DND-41 (cell line): Measurements from ENCODE around the gene ORAI1.
"Not testable (repeated sequence)": the region's sequence is repeated elsewhere in the genome, so short reads cannot be mapped to it uniquely, and the experiment has no call there.

ENCODE experiments used
- ATAC-seq: fragments of 200-7000 bp; cut with Tn5 transposase; 3 replicates; pipeline ENCODE4 v1.9.1; 2021; ENCODE audit warnings: low read depth; ENCODE audit not compliant: insufficient read depth
- DNase-seq: peaks from one replicate; pipeline ENCODE4 v3.0.0-alpha.2; 2020
- H2AFZ ChIP-seq: 2 replicates; pipeline ENCODE4 v1.6.0; 2012; ENCODE audit warnings: low read depth, low read length
- H3K27ac ChIP-seq: 2 replicates; pipeline ENCODE4 v1.5.1; 2012; ENCODE audit warnings: low read length, inconsistent platforms
- H3K27me3 ChIP-seq: fragments of 200-600 bp; sonication (generic); 2 replicates; pipeline ENCODE4 v1.6.0; 2012; ENCODE audit warnings: low read length, mild to moderate bottlenecking, inconsistent platforms; ENCODE audit not compliant: insufficient read depth, poor library complexity
- H3K36me3 ChIP-seq: 2 replicates; pipeline ENCODE4 v1.5.1; 2012; ENCODE audit warnings: low read length, inconsistent platforms; ENCODE audit not compliant: insufficient read depth
- H3K4me1 ChIP-seq: 2 replicates; pipeline ENCODE4 v1.5.1; 2012; ENCODE audit warnings: mild to moderate bottlenecking, low read length; ENCODE audit not compliant: insufficient read depth
- H3K4me2 ChIP-seq: 2 replicates; pipeline ENCODE4 v1.6.0; 2012; ENCODE audit warnings: mild to moderate bottlenecking, moderate library complexity, low read length, inconsistent platforms; ENCODE audit not compliant: insufficient read depth
- H3K4me3 ChIP-seq, 2 experiments: fragments of 200-600 bp in 1 of 2; shearing (Covaris generic) in 1 of 2; 2 replicates each; pipeline ENCODE4 v1.5.1; 2012 to 2016; ENCODE audit warnings: inconsistent platforms in 2 of 2, low read length in 2 of 2, mild to moderate bottlenecking in 2 of 2, low read depth in 1 of 2, moderate library complexity in 1 of 2
- H3K79me2 ChIP-seq: 2 replicates; pipeline ENCODE4 v1.6.0; 2012; ENCODE audit warnings: low read length, inconsistent platforms; ENCODE audit not compliant: insufficient read depth
- H3K9ac ChIP-seq: 2 replicates; pipeline ENCODE4 v1.6.0; 2012; ENCODE audit warnings: low read depth, mild to moderate bottlenecking, inconsistent platforms, low read length, moderate library complexity
- H3K9me3 ChIP-seq: 2 replicates; pipeline ENCODE4 v1.5.1; 2012; ENCODE audit warnings: low read length, moderate library complexity, mild to moderate bottlenecking, inconsistent platforms; ENCODE audit not compliant: insufficient read depth, severe bottlenecking
- H4K20me1 ChIP-seq: 2 replicates; pipeline ENCODE4 v1.6.0; 2012; ENCODE audit warnings: low read length; ENCODE audit not compliant: insufficient read depth
- CTCF ChIP-seq: IDR thresholded peaks from 2 replicates; pipeline ENCODE4 v1.5.1; 2012; ENCODE audit warnings: borderline replicate concordance, low read length, moderate library complexity, mild to moderate bottlenecking; ENCODE audit not compliant: poor library complexity, severe bottlenecking; ENCODE audit errors: extremely low read depth
- EZH2 ChIP-seq: IDR thresholded peaks from 3 replicates; pipeline ENCODE4 v1.6.1; 2012; ENCODE audit warnings: borderline replicate concordance, low read depth, mild to moderate bottlenecking, moderate library complexity, low read length, inconsistent platforms; ENCODE audit not compliant: severe bottlenecking

ORAI1 gene

GRCh38 chr12:121676190-121676589, 49.9 kb downstream of the ORAI1 start:
- H3K9ac ChIP-seq = no peak overlapping the region
- no peaks in the 10 kb centered on the region for H4K20me1 ChIP-seq
- no peak overlapping the region for H3K4me2 ChIP-seq
- TF ChIP-seq EZH2 (no peak), CTCF (no peak)
- no peaks in the 10 kb centered on the region for H3K9me3 ChIP-seq
- ATAC-seq (no peak), DNase-seq (no peak)
- H2AFZ ChIP-seq = no peak overlapping the region
- no peak overlapping the region for H3K27ac ChIP-seq
- H3K36me3 ChIP-seq = no peaks in the 10 kb centered on the region
- H3K79me2 ChIP-seq = no peaks in the 10 kb centered on the region
- peaks cover 20% of the 10 kb centered on the region for H3K4me1 ChIP-seq
- H3K27me3 ChIP-seq = no peaks in the 10 kb centered on the region
- H3K4me3 ChIP-seq = no peak overlapping the region

- H4K20me1 ChIP-seq = no peaks in the 10 kb centered on the region
- no peak overlapping the region for H3K4me2 ChIP-seq
- no peaks in the 10 kb centered on the region for H3K36me3 ChIP-seq
- H3K27me3 ChIP-seq = no peaks in the 10 kb centered on the region
- no peaks in the 10 kb centered on the region for H3K9me3 ChIP-seq
- 0 out of 3 replicates have a peak, but pooled peaks have one; percentile 16 for ATAC-seq
- no peak overlapping the region for H3K27ac ChIP-seq
- no peak for TF ChIP-seq CTCF
- no peak for TF ChIP-seq EZH2
- no peak for DNase-seq
- no peak overlapping the region for H3K4me3 ChIP-seq
- H3K9ac ChIP-seq = no peak overlapping the region
- peaks cover 4% of the 10 kb centered on the region for H3K4me1 ChIP-seq
- no peak overlapping the region for H2AFZ ChIP-seq
- H3K79me2 ChIP-seq = no peaks in the 10 kb centered on the region
These were observed 52.0 kb downstream of the ORAI1 start for GRCh38 chr12:121678305-121678704.

- Histone ChIP-seq H2AFZ (no peak overlapping the region), H3K4me2 (no peak overlapping the region)
These were observed 52.5 kb downstream of the ORAI1 start for GRCh38 chr12:121678716-121679300.

GRCh38 chr12:121679661-121680197, 53.4 kb downstream of the ORAI1 start:
- not testable (repeated sequence) for H3K4me3 ChIP-seq, H3K36me3 ChIP-seq, H3K27ac ChIP-seq, H3K4me1 ChIP-seq, DNase-seq, H3K9ac ChIP-seq, H3K4me2 ChIP-seq, H3K27me3 ChIP-seq, H4K20me1 ChIP-seq, ATAC-seq, H3K9me3 ChIP-seq, H2AFZ ChIP-seq, H3K79me2 ChIP-seq

More at GRCh38 chr12:121678716-121679300, 52.5 kb downstream of the ORAI1 start:
- DNase-seq (peak; percentile 18), ATAC-seq (peak; percentile 45; the same call in 2 of the 3 replicates)
- Histone ChIP-seq H3K27ac (no peak overlapping the region), H3K36me3 (no peaks in the 10 kb centered on the region), H3K27me3 (no peaks in the 10 kb centered on the region), H3K4me1 (peaks cover 3% of the 10 kb centered on the region), H3K9ac (no peak overlapping the region), H3K9me3 (no peaks in the 10 kb centered on the region), H3K79me2 (no peaks in the 10 kb centered on the region), H4K20me1 (no peaks in the 10 kb centered on the region), H3K4me3 (no peak overlapping the region)
- TF ChIP-seq CTCF (no peak), EZH2 (no peak)
